Left renal pelvis (tissue), 4 donors: ENCODE measurements around the gene GPR83. TPM values are rescaled to one million over a fixed set of nuclear protein-coding genes. Genes with fewer than 3 reads are reported as not detected.
A peak's percentile ranks its signal among the peaks of the same experiment; 100 is the strongest.
"Not testable (repeated sequence)": the region's sequence is repeated elsewhere in the genome, so short reads cannot be mapped to it uniquely, and the experiment has no call there.

ENCODE experiments used
- DNase-seq, 4 donors: peaks; one replicate each; pipeline ENCODE4 v3.0.0-alpha.2; 2013; ENCODE audit warnings: low read depth in 4 of 4, low spot score in 3 of 4
- polyA plus RNA-seq, 4 donors: library from polyadenylated mRNA; unstranded; fragments of 120-200 nt; gene quantifications; one replicate each; pipeline ENCODE4 v1.2.1, GENCODE V29; 2013; ENCODE audit not compliant: insufficient read length in 4 of 4

GPR83 gene
- under 1 TPM; 0.65 to 0.93 (median 0.70) TPM for polyA plus RNA-seq

DNA sequence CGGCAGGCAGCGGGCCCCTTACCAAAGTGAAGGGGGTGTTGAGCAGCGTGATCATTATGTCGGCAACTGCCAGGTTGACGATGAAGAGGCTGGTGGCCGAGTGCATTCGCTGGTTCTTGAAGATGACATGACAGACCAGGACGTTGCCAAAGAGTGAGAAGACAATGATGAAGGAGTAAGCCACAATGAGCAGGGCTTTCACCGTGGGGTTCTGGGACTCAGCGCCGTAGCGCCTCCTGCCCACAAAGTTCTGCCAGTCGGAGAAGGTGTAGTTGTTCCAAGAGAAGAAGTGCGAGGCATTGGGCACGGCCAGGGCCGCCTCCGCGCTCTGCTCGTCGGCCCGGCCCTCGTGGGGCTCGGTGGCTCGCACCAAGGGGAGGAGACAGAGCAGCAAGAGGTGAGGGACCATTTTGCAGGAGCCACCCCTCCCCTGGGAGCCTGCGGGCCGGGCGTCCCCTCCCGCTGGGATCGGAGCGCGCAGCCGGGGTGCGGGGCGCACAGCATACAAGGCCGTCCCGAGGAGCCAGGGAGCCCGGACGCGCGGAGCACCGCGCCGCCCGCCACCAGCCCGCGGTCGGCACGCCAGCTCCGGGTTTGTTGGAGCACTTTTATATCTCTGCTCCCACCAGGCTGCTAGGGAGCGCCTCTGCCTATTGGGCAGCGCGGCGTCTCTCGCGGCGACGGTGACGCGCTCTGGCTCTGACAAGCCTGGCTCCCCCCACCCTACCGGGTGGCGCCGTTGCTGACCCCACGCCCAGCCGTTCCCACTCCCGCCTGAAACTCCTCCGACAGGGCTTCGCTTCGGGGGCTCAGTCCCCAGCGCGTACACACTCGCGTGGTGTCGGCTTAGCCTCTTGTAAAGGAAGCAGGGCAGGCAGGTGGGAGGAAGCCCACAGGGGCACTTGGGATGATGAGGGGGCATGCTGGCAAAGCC is at the start of gene GPR83:
Gene GPR83, minus strand, starts transcription at position 581 of the 934 bp plus-strand sequence. Its CDS starts 172 bp downstream, at position 409.
- DNase-seq, result peak in 1 of 4 donors; percentile 32

DNA sequence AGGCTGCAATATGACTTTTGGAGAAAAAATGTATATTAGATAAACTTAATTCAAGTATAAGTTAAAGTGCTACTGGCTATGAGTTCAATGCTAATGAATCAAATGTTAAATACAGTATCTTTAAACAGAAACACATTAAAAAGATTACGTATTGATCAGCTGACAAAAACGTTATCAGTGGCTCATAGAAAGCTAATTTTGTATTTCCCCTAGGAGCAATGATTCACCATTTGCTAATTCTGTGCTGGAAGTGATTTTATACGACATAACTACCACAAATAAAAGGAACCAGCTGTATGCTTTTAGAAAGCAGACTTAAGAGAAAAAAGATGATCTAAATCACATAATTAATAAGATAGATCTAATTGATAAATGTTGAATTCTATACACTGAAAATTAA is 48.8 kb upstream of the GPR83 start:
- DNase-seq, result no peak

DNA sequence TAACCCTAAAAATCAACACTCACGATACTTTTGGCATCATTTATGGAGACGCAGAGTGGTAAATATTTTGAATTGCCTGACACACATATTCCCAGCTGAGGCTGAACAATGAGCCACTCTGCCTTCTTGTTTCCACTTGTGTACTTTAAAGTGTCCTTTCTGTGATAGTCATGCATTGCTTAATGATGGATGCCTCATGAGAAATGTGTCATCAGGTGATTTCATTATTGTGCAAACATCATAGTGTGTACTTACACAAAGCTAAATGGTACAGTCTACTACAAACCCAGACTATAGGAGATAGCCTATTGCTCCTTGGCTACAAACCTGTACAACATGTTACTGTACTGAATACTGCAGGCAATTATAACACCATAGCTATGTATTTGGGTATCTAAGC is 48.2 kb upstream of the GPR83 start:
- no peak for DNase-seq

DNA sequence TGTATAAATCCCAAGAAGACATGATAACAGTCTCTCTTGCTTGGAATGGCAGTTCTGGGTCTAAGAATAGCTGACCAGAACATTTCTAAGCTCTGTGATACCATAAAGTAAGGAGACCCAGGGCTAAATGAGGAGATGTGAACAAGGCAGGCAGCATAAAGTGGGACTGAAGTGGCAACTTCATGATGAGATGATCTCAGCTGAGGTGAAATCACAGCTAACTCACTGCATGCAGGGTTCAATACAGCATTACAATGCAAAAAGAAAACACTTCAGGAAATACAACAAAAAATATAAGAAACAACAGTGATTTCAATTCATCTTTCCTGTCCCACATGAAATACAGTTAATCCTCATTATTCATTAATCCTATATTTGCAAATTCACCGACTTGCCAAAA is 47.8 kb upstream of the GPR83 start:
- DNase-seq, result no peak

DNA sequence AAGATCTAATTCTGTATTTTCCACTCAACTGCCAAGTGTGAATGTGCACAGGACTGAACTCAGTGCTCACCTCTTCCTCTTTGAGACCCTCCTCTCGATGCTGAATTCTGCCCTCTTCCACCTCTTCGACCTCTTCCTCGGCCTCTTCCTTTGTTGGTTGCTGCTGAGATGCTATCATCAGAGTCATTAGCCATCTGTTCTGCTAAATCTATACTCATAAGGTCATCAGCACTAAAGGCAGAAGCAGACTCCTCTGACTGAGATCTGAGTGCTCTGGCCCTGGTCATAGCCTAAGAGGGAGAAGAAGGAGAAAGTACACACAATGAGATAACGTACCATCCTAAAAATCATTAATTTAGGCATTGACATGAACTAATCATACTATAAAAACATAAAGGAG is 45.9 kb upstream of the GPR83 start:
- DNase-seq, result no peak

DNA sequence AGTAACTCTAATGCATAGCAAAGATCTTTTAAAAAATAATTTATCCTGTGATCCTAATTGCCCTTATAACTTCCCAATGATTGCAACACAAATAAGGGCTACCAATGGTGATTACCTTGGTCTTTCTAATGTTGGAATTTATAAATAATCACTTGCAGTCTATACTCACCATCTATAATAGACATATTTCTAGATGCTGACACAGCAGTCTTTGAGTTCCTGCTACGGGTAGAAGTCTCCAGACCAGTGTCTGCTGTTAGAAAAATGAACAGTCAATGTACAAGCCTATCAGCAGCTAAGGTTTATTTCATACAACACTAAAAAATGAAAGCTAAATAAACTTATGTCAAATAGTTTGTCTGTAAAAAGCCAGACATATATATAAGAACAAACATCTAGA is 44.4 kb upstream of the GPR83 start:
- no peak for DNase-seq

DNA sequence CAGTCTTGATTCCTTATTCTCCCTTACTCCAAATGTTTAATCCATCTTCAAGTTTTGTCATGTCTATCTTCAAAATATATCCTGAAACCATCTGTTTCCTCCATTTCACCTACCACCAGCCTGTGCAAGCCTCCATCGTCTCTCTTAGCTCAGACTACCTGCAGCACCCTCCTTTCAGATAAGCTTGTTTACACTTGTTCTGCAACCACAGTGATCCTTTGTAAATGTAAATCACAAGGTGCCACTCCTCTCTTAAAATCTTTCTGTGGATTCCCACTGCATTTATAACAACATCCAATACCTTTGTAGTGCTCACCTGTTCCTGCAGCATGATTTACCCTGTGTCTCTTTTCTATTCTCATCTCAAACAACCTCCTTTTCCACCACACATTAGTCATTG is 31.8 kb upstream of the GPR83 start:
- DNase-seq, result no peak

DNA sequence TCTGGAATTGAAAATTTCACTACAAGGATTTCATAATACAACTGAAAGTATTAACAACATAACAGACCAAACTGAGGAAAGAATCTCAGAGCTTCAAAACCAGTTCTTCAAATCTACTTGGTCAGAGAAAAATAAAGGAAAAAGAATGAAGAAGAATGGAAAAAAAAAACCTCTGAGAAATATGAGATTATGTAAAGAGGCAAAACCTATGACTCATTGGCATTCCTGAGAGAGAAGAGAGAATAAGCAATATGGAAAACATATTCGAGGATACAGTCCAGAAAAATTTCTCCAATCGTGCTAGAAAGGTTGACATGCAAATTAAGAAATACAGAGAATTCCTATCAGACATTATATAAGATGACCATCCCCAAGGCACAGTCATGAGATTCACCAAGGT is 23.4 kb upstream of the GPR83 start:
- no peak for DNase-seq

DNA sequence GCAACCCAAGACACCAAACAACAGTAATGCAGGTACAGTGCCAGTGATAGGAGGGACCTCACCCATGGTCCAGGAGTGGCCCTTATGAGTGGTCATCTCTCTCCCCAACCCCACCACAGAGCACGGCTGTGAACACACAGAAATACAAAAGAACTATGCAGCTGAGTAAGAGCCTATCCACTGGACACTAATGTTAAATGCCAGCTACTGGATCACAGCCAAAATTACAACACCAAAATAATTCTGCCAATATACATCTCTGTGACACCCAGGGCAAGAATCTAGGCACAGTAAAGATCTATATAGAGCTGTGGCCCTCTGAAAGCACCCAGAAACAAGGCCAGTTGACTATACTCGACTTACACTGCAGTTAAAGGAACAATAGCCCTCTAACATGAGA is 22.8 kb upstream of the GPR83 start:
- DNase-seq, result no peak

DNA sequence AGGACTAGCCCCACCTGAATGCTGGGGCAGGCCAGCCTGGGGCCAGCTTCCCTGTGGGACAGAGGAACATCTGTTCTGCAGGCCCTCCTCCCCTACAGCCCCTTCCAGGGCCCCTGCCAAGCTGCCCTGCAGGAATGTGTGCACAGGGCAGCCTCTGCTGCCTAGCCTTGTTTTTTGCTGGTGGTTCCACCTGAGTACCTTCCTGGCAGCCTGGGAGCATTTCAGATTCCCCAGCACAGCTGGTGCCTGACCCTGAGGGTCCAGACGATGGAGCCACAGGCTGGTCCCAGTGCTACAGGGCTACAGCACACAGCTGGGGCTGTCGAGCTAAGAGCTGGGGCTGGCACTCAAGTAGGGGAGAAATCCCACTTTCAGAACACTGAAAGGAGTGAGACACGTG is 22.3 kb upstream of the GPR83 start:
- DNase-seq, result peak in 2 of 4 donors; percentile 61

DNA sequence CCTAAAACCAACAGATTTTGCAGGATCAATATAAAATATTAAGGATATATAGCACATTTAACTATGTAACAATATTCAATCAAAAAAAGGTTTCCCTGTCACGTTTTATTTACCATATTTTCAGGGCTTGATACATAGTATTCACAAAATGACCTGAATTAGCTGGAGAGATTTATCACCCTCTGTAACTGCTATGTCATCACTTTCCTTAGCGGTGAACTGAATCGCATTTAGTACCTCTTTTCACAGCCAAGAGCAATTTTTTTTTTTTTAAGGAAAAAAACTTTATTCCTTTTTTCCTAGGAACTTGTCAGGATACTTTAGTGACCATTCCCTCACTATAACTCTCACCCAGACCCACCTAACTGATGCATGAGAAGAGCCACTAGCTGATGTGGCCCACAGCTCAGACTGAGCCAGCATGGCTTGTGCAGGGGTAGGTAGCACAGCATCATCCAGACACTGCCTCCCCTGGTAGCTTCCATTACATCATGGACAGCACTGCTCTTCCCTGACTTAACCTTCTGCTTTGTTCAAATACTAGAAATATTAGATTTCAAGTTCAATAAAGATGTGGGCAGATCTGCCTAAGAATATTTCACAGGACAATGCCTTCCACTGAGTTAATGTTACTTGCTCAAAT is 17.0 kb upstream of the GPR83 start:
- no peak for DNase-seq

DNA sequence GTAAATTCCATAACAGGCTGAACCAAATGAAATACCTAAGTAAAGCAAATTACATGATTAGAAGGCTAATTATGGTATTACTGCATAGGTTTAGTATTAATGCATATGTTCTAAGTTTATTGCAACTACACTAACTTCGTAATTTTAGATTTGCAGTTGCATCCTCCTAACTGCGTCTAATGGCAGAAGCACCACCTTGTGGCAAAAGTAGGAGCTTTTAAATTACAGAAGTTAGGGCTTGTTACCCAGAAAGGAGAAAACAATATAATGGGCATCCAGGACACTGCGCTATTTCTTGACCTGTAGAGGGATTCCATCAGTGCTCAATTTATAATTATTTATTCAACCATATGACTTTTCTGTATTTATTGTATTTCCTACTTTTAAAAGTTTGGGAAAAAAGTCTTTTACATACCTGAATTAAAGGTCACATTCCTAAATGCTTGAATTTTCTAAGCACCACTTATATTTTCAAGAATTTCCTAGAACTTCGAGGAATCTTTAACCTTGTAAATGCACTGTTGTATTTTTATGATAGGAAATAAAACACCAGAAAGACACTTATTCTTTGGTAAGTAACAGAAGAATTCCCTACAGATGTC is 16.3 kb upstream of the GPR83 start:
- DNase-seq, result peak in 1 of 4 donors; percentile 31

DNA sequence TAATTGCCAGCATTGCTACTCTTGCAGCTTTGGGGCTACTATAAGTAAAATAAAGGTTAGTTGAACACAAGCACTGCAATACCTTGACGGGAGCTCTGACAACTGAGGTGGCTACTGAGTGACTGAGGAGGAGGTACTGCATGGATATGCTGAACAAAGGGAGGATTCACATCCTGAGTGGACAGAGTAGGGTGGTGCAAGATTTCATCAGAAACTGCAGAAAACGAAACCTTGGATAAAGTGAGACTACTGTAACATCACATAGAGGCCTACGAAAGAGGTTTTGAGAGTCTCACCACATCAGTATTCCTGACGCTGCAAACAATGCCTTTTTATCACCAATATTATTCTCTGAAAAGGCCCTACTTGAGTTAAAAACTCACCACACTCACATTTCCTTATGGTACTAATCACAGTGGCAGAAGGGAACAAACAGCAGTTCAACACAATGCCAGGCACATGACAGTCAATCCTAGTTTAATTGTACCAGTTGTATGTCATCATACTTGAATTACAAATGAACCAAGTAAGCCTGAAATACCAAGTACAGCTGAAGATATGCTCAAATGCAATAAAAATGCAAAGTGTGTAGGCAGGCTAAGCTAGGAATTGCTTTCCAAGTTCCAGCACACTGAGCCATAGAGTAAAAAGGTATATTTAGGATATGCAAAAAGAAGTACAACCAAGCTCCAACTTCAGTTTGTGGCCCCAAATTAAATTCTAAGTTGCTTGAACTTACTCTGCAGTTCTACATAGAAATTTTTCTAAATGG is 4.0 kb upstream of the GPR83 start:
- DNase-seq, result no peak

DNA sequence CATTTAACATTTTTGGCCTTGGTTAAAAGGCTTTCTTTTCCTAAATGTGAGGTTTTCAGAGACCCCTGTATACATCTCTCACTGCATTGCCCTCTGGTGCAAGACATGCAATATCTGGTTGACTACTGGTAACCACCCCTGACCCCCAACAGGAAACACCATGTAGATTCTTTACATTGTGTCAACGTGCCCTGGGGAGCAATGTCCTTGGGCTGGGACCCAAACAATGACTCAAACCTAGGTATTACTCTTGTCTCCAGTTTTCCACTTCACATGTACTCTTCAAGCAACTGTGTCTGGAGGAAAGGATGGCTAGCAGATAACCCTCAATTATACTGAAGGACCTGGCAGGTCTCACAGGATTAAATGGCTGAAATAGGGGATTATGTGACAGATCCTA is 1.1 kb upstream of the GPR83 start:
- DNase-seq, result no peak

DNA sequence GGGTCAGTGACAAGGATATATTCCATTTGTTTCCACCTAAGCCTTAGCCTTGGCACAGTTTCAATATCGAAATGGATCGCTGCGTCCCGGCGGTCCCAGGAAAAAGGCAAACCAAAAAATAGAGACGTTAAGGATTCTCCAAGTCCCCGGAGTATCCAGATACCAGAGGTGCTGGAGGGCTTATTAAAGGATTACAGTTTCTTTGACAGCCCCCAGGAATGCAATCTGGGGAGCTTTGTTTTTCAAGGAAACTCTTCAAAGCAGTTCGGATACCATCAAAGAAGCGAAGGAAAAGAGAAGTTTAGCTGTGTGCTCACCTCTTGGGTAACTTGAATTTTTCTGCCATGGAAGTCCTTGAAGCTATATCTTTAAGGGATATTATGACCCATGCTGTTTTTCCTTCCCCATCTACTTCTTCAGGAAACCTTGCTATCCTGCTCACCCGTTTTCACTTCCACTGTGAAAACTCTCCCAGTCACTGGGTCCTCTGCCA is 600 bp upstream of the GPR83 start:
- DNase-seq, result no peak

DNA sequence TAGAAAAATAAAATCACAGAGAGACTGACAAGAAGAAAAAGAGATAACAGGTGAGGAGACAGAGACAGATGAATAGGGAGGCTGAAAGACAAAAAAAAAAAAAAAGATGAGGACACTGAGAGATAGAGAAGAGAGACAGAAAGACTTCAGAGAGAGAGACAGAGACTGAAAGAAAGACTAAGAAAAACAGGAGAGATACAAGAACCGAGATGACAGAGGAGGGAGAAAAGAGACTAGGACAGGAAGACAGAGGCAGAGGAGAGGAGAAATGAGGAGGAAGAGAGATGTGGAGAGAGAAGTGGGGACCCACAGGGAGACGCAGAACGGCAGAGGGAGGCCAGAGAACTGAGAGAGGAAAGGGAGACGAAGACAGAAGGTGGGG is 771 bp downstream of the GPR83 start:
- DNase-seq, result no peak

DNA sequence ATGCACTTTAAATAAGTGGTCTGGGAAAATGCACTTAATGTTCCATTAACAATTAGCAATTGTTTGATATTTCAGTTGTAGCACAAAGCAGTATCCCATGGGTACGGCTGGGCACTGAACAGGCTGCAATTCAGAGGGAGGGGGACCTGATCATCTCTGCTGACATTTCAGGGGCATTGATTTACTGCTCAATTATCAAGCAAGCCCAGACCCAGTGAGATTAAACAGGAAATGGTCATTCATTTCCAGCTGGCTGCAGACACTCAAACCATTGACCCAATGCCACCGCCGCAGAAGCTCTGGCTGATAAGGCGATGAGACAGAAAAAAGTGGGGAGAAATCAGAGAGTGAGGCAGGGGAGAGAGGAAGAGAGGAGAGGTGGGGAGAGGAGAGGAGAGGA is 1.2 kb downstream of the GPR83 start:
- no peak for DNase-seq

DNA sequence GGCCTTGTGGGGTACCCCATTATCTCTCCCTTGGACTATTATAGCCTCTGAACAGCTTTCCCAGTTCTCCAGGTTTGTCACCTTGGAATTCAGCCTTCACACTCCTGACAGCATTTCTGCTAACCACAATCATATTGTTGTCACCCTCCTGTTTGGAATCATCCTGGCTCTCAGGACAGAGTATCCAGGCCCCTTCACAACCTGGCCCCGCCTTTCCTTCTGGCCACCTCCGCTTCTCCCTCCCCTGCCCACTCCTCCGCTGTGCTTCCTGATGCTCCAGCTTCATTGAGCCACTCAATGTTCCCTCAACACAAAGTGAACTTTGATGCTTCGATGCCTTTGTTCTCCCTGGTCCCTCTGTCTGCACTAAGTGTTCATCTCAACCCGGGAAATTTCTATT is 3.1 kb downstream of the GPR83 start:
- DNase-seq, result no peak

DNA sequence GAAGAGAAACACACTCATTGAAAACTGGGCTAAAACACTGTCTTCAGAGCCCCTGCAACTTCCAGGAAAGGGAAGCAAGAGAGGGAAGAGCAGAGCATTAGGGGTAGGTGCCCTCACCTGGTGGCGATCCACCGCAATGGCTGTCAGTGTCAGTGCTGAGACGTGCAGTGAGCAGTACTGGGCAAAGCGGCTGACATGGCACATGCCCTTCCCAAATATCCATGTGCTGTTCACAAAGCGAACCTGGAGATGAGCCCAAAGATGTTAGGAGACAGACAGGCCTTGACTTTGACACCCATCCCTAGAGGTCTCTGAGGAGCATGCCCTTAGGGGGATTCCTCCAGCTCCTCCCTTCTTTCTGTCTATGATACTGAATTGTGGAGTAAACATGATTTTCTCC is 4.9 kb downstream of the GPR83 start:
- no peak for DNase-seq

DNA sequence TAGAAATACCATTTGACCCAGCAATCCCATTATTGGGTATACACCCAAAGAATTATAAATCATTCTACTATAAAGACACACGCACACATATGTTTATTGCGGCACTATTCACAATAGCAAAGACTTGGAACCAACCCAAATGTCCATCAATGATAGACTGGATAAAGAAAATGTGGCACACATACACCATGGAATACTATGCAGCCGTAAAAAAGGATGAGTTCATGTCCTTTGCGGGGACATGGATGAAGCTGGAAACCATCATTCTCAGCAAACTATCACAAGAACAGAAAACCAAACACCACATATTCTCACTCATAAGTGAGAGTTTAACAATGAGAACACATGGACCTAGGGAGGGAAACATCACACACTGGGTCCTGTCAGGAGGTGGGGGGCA is 9.3 kb downstream of the GPR83 start:
- DNase-seq, result not testable (repeated sequence)

DNA sequence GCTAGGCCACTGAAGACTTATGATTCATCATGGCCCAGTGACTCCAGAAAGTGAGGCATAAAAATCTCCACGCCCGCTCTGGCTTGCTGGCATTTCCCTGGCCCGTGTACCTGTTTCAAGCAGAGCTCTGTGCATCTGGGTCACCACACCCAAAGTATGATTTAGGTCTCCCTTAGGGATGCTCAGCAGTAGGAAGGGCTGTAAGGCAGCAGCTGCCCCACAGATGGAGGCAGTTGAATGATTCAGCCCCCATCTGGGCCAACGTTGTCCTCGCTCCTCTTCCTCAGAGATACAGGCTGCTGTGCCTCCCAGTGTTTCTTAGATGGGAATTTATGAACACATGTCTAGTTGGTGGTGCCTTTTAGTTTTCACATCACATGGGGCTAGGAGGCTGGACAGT is 21.6 kb downstream of the GPR83 start:
- no peak for DNase-seq
